ENCODE measurements around the gene COL27A1.

DNA sequence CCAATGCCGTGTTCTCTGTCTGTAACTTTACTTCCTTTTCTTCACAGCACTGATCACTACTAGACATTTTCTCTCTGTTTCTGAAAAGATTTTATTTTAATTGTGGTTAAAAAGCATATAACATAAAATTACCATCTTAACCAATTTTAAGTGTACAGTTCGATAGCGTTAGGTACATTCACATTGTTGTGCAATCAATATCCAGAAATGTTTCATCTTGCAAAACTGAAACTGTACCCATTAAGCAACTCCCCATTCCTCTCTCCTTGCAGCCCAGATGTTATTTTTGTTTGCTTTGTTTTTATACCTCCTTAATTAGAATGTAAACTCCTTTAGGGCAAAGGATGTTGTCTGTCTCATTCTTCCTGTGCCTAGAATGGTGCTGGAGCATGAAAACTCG is 47.5 kb downstream of the COL27A1 start:
- TF ChIP-seq, protein P1, sequence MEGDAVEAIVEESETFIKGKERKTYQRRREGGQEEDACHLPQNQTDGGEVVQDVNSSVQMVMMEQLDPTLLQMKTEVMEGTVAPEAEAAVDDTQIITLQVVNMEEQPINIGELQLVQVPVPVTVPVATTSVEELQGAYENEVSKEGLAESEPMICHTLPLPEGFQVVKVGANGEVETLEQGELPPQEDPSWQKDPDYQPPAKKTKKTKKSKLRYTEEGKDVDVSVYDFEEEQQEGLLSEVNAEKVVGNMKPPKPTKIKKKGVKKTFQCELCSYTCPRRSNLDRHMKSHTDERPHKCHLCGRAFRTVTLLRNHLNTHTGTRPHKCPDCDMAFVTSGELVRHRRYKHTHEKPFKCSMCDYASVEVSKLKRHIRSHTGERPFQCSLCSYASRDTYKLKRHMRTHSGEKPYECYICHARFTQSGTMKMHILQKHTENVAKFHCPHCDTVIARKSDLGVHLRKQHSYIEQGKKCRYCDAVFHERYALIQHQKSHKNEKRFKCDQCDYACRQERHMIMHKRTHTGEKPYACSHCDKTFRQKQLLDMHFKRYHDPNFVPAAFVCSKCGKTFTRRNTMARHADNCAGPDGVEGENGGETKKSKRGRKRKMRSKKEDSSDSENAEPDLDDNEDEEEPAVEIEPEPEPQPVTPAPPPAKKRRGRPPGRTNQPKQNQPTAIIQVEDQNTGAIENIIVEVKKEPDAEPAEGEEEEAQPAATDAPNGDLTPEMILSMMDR (IDR thresholded peaks at IDR 0.05): no peak
- TF ChIP-seq POLR2A (IDR thresholded peaks at IDR 0.05): no peak

Data from adrenal gland (tissue), 5 donors.